HG03159 (cell line): ENCODE results near the gene SHC2.
"Not testable (repeated sequence)": the region's sequence is repeated elsewhere in the genome, so short reads cannot be mapped to it uniquely, and the experiment has no call there.

Source experiments
- ATAC-seq: cut with Tn5 transposase; IDR thresholded peaks from one replicate; pipeline ENCODE4 v1.9.1; 2021; ENCODE audit warnings: mild to moderate bottlenecking, moderate library complexity; ENCODE audit not compliant: unreplicated experiment

The SHC2 gene

DNA sequence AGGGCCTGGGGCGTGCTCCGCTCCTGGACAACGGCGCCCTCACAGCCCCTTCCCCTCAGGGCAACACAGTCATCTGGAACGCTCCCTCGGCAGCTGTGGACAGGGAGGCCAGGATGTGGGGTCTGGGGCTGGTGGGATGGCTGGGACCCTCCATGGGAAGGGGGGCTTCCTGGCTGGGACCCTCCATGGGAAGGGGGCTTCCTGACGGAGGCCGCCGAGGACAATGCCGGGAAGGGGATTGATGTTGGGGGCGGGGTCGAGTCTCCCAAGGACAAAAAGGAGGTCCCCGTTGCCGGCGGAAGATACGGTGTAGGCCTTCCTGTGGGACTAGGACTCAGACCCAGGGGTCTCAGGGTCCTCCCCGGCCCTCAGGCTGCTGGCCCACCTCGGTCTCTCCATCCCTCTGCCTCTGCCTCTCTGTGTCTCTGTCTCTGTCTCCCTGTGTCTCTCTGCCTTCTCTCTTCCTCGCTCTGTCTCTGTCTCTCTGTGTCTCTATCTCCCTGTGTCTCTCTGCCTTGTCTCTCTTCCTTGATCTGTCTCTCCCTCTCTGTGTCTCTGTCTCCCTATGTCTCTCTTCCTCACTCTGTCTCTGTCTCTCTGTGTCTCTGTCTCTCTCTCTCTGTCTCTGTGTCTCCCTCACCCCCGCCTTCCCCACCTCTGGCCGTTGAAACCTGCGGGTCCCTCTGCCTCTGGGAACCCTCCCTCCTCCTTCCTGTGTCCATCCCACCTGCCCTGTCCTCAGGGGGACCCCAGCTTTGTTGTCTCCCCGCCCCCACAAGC, 32.7 kb upstream of the SHC2 start:
- ATAC-seq = no peak

DNA sequence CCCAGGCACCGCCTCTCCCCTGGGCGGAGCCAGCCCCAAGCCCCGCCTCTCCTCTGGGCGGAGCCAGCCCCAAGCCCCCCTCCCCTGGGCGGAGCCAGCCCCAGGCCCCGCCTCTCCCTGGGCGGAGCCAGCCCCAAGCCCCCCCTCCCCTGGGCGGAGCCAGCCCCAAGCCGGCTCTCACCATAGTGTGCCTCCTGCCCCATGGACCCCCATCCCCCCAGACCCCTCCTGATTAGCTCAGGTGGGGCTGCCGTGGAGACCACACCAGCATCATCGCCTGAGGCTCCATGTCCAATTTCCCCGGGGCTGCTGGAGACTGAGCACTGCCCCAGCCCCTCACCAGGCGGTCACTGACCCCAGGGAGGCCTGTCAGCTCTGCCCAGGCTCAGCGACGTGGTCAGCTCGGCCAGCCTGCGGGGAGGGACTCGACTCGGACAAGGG, 31.3 kb upstream of the SHC2 start:
- ATAC-seq = no peak

DNA sequence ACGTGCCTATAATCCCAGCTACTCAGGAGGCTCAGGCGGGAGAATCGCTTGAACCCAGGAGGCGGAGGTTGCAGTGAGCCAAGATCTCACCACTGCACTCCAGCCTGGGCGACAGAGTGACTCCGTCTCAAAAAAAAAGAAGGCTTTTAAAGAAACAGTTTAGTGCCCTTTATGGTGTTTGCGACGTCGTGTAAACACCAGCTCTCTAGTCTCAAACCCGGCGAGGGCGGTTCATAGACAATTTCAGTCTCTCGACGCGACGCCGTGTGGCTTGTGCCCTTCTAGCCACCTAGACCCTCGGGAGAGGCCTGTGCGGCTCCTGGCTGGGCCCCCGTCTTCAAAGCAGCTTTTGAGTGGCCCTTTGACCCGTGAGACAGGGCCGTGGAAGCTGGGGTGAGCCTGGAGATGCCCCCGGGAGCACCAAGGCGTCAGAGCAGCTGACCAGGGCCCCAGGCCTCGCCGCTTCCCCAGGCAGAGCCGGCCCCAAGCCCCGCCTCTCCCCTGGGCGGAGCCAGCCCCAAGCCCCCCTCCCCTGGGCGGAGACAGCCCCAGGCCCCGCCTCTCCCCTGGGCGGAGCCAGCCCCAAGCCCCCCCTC, 30.4 kb upstream of the SHC2 start:
- no peak for ATAC-seq

DNA sequence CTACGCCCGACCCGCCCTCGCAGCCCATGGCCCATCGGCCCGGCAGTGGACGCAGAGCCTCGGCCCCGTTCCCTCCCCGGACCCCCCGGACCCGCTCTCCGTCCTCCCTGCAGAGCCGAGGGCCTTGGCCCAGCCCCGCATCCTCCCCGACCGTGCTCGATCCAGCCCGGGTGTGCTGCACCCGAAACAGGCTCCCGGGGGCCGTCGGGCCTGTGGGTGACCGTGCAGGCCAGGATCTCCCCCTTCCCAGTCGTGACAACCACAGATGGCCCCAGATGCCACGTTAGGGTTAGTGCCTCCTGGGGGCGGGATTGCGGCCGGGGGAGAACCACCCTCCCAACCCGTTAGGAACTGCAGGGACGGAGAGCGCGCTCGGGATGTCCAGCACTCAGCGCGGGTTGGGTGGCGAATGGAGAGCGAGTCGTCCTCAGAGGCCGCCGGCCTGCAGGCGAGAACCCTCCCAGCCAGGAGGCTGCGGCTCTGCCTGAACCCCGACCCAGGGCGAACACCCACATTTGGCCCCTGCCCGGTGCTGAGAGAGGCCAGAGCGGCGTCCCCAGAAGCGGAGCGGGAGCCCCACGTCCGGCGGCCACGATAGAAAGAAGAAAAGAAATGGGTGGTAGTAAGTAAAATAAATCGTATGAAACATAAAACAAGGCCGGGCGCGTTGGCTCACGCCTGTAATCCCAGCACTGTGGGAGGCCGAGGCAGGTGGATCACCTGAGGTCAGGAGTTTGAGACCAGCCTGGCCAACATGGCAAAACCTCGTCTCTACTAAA, 28.8 kb upstream of the SHC2 start:
- peak; percentile 6 for ATAC-seq

DNA sequence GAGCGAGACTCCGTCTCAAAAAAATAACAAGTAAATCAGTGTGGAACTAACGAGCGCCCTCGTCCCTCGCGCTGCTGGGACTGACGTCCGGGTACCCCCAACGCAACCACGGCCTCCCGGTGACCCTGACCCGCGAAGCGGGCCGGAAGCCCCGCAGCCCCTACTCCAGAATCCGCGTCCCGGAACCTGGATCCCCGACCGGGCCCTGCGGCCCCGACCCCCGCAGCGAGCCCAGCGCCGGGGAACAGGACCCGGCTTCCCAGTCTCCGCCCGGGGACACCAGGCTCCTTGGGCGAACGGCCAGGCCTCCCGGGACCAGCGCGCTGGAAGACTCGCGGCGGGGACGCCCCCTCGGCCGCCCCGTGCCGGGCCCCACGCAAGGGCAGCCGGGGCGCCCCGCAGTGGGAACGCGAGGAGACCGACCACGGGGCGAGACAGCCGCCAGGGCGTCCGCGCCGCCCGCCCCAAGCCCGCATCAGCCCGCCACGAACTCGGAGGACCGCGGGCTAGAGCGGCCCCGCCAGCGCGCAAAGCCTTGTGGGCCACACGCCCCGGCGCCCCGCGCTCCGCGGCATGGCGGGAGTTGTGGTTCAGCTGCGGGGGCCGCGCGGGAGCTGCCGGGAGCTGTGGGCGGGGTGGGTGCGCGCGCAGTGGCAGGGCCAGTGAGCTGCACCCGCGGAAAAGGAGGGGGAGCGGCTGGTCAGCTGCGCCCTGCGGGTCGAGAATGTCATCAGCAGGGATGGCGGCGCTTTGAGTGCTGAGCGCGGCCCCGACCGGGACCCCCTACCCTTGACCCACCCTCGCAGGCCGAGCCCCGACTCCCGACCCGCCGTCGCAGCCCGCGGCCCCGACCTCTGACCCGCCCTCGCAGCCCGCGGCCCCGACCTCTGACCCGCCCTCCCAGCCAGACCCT, 27.9 kb upstream of the SHC2 start:
- ATAC-seq = peak; percentile 84

DNA sequence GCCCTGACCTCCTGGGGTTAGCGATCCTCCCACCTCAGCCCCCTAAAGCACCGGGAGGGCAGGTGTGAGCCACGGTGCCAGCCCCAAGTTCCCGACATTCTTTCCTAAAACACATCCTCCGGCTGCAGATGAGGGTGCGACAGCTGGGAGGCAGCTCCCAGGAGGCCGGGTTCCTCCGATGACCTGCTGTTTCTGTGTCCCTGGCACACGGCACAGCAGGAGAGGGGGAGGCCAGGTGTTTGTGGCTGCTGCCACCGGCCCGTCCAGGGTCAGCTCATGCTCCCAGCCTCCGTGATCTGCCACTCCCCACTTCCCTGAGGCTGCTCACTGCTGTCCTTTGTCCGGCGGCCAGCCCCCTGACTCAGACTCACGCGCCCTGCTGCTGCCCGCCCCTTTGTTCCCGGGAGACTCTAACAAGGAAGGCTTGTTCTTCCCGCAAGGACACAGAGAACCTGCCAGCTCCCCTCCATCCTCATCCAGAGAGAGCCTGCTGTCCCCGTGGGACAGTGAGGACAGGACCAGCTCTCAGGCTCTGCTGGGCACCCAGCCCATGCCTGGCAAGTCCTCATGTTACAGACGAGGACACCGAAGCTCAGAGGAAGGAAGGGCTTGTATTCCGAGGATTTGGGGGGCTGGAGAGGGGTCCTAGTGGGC, 24.9 kb upstream of the SHC2 start:
- ATAC-seq = no peak

DNA sequence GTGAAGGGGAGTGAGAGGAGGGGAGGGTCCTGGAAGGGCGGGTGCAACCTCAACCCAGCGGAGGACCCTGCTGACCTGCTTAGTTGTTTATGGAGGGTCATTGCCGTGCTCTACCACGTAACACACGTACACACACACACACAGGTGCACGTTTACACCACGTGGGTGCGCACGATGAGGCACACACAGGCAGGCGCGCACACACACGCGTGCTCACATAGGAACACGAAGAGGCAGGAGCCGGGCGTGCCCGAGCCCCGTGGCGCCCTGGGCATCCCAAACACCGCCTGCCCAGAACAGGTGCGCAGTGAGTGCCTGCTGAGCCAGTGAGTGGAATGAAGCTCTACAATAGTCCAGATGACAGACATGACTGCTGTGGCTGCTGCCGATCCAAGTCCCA, 24.2 kb upstream of the SHC2 start:
- ATAC-seq = no peak

DNA sequence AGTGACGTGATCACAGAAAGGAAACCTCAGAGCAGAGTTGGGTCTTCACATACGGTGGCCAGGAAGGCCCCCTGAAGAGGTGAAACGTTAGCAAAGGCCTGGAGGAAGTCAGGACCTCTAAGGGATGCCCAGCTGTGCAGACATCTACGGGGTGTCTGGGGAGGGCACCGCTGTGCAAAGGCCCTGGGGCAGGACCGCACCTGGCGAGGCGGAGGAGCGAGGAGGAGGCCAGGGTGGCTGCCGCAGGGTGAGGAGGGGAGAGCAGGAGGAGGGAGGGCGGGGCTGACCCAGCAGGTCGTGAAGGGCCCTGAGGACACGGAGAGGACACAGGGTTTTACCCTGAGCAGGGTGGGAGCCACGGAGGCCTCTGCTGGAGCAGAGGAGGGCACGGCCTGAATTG, 23.7 kb upstream of the SHC2 start:
- no peak for ATAC-seq

DNA sequence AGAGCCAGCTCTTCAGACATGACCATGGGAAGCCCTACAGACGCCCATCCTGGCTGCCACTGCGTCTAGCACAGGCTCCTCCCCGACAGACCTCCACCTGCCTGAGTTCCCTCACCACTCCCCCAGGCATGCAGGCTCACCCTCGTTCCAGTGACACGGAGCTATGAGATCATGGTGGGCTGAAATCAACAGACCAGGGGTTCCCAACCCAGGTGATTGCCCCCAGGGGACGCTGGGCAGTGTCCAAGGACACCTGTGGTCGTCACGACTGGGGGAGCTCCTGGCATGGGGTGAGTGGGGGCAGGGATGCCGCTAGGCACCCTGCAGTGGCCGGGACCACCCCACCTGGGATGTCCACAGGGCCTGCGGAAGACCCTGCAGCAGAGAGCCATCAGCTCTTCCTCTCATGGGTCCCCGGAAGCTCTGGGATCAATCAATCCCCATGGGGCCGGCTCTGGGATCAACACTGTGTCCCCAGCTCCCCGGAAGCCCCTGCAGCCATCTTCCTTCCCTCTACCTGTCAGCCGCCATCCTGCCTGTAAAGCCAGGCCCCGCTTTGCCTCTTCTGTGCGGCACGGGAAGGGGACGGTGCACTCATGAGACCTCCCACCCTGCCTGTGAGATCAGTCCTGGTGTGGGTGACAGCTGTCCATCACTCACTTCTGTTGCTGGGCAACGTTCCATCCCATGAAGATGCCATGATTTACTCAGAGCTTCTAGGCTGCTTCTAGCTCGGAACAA, 22.7 kb upstream of the SHC2 start:
- no peak for ATAC-seq

DNA sequence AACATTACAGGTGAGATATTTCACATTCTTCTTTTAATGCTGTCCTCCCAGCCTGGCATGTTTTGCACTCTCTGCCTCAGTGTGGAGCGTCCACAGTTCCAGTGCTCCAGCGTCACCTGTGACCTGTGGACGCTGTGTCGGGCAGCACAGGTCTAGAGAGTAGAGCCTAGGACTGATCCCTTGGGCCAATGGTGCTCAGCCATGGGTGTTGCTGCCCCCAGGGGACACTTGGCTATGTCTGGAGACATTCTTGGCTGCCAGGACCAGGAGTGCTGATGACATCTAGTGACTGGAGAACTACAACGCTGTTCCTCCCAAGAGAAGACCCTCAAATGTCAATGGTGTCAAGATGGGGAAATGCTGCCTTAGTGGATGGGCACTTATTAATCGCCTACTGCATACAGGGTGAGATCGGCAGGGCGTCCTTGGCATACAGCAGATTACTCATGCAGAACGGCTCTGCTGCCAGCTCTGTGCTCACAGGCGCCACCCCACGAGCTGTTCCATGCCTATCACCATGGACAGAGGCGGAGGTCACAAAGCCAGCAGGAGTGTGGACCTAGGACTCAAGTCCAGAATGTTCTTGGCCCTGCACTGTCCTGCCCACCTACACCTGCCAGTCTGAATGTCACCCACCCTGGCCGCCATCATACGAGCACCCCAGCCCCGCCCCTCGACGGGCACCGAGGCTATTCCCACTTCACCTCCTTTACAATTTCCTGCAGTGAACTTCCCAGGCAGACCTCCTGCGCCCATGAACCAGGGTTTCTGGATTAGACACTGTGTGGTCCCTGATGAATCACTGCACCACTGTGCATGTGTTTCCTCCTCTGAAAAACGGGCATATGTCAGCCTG, 21.6 kb upstream of the SHC2 start:
- no peak for ATAC-seq

DNA sequence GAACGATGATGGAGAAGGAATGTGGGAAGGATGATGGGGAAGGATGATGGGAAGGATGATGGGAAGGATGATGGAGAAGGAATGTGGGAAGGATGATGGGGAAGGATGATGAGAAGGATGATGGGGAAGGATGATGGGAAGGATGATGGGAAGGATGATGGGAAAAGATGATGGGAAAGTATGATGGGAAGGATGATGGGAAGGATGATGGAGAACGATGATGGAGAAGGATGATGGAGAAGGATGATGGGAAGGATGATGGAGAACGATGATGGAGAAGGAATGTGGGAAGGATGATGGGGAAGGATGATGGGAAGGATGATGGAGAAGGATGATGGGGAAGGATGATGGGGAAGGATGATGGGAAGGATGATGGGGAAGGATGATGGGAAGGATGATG, 20.3 kb upstream of the SHC2 start:
- not testable (repeated sequence) for ATAC-seq

DNA sequence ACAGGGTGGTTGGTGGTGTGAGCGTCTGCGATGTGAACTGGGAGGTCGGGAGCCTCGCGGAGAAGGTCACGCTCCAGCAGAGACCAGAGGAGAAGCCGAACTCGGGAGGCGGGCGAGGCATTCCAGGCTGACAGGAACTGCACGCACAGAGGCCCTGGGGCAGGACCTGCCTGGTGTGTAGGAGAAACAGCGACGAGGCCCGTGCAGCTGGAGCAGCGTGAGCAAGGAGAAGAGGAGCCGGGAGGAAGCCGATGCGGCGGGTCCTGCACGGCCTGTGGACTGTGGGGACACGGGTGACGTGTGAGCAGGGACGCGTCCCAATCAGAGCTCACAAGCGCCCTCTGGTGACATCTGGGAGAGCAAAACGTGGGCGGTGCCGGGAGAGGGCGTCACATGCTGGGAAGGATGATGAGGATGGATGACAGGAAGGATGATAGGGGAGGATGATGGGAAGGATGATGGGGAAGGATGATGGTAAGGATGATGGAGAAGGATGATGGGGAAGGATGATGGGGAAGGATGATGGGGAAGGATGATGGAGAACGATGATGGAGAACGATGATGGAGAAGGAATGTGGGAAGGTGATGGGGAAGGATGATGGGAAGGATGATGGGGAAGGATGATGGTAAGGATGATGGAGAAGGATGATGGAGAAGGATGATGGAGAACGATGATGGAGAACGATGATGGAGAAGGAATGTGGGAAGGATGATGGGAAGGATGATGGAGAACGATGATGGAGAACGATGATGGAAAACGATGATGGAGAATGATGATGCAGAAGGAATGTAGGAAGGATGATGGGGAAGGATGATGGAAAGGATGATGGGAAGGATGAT, 19.4 kb upstream of the SHC2 start:
- ATAC-seq = no peak

DNA sequence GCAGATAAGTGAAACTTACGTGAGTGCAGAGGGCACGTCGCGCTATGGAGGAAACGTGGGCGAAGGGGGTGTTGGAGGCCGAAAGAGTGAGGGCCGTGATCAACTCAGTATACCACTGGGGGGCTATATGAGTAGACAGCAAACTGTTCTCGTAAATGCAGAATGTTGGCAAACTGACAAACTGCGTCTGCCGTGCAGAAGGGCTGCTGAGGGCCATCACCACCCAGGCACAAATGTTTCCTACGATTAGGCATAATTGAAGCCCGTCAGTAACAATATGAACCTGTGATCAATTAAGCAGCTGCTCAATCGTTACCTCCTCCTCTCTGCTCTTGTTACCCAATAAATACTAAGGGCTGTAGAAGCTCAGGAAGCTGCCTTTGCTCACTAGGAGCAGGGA, 18.1 kb upstream of the SHC2 start:
- ATAC-seq = no peak

DNA sequence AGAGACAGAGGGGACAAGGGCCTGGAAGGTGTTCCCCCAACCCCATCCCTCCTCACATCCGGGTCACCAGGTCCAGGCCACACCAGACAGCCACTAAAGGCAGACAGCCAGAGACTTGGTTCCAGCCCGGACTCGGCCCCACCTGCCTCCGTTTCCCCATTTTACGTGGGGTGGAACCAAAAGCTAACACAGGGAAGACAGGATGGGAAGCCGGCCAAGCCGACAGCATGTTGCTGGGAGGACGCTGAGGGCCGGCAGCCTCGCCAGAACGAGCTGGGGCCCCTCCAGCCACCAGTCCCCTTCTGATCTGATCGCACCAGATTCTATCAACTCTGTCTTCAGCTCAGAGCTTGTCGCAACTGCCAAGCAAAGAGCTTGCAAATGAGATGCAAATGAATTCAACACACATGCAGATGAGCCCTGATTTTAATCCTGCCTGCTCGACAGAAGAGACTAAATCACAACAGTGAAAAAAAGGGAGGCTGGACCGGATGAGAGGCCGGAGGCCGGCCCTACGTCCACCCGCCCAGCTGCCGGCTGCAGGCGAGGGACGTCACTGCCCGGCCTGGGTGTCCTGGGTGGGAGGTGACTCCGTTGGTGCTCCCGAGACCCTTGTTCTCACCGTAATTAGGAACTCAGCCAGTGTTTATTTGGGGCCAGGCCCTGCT, 17.5 kb upstream of the SHC2 start:
- no peak for ATAC-seq

DNA sequence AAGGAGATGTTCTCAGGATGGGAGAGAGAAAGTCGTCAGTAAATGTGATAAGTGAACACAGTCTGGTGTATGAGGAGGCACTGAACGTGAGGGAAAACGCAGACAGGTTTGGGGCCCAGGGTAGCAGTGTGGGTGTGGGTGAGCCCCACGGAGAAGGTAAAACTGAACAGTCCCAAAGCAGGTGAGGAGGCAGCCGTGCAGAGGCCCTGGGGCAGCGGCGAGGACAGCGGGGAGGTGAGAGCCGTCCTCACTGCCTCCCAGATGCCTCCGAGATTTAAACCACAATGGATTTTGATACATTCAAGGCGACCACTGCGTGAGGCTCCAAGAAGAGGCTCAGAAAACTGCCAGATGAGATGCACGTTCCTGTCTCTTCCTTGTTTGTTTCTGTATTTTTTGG, 14.5 kb upstream of the SHC2 start:
- no peak for ATAC-seq

DNA sequence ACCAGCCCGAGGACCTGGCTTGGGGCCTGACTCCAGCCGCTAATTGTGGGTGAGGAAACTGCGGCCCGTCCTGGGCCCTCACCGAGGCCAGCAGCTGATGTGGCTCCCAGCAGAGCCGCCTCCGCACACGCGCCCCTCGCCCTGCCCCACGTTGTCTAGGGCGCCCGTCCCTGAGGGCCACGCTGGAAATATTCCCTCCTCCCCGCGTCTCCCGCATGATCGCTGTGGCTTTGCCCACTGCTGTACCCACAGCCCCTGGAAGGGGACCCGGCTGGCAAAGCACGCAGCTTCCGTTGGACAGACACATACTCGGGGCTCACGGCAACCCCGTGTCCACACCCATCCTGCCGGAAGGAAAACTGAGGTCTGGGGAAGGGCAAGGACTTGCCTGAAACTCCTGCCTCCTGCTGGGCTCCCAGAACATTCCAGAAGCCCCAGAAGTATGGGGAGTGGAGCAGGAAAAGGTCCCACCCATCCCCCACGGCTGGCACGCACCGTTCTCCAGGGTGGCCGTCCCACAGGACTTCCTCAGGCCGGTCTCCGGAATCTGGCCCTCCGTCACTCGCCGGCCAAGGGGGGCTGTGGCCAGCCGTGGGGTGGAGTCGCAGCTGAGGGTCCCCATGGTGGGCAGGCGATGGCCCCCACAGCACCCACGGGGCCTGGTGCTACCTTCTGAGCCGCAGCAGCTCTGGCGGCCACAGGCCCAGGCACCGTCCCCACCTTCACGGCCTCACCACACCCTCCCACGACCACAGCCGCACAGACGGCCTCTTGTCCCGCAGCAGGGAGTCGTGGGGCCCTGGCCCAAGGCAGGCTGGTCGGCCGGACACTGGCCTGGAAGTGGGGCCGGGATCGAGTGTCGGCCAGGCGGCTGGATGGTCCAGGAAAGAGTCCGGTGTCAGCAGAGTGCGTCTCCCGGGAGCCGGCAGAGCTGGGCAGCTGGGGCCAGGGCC, 13.6 kb upstream of the SHC2 start:
- ATAC-seq = no peak
